IgD-negative memory B cell (primary cell): ENCODE data around the gene MAGI2. TPM values are rescaled to one million over a fixed set of nuclear protein-coding genes. Genes with fewer than 3 reads are reported as not detected.
"Not testable (repeated sequence)": the region's sequence is repeated elsewhere in the genome, so short reads cannot be mapped to it uniquely, and the experiment has no call there.

Source experiments
- H3K27ac Mint-ChIP-seq, 3 donors: one replicate each; pipeline ENCODE4 v1.8.0; 2020 to 2022; ENCODE audit warnings: mild to moderate bottlenecking in 3 of 3, mixed read lengths in 3 of 3, moderate library complexity in 1 of 3
- H3K27me3 Mint-ChIP-seq: one replicate; pipeline ENCODE4 v1.8.0; 2021; ENCODE audit warnings: mixed read lengths
- H3K36me3 Mint-ChIP-seq: one replicate; pipeline ENCODE4 v1.8.0; 2020; ENCODE audit warnings: mild to moderate bottlenecking, mixed read lengths
- H3K4me1 Mint-ChIP-seq, 3 donors: one replicate each; pipeline ENCODE4 v1.8.0; 2020 to 2022; ENCODE audit warnings: mixed read lengths in 3 of 3, mild to moderate bottlenecking in 1 of 3
- H3K4me3 Mint-ChIP-seq, 4 donors: one replicate each; pipeline ENCODE4 v1.8.0; 2020 to 2022; ENCODE audit warnings: mild to moderate bottlenecking in 4 of 4, mixed read lengths in 4 of 4, moderate library complexity in 3 of 4
- H3K9me3 Mint-ChIP-seq, 3 donors: one replicate each; pipeline ENCODE4 v1.8.0; 2020 to 2021; ENCODE audit warnings: mixed read lengths in 3 of 3, mild to moderate bottlenecking in 1 of 3
- polyA plus RNA-seq: library from polyadenylated mRNA; unstranded; fragments of 300-500 nt; fragmentation: Illumina TruSeq; gene quantifications from one replicate; pipeline ENCODE4 v1.2.3, GENCODE V29; 2021

MAGI2 gene
- polyA plus RNA-seq, 1 donor from 2014 or later = not detected

GRCh38 chr7:79096361-79096805 lies 357.1 kb downstream of the MAGI2 start:
- no peak overlapping the region for H3K27ac Mint-ChIP-seq
- peaks cover 2 to 4% (median 3%) of the 10 kb centered on the region in 3 donors for H3K9me3 Mint-ChIP-seq
- H3K4me1 Mint-ChIP-seq = no peaks in the 10 kb centered on the region
- H3K4me3 Mint-ChIP-seq = no peak overlapping the region
- no peaks in the 10 kb centered on the region for H3K36me3 Mint-ChIP-seq
- H3K27me3 Mint-ChIP-seq = no peaks in the 10 kb centered on the region

DNA sequence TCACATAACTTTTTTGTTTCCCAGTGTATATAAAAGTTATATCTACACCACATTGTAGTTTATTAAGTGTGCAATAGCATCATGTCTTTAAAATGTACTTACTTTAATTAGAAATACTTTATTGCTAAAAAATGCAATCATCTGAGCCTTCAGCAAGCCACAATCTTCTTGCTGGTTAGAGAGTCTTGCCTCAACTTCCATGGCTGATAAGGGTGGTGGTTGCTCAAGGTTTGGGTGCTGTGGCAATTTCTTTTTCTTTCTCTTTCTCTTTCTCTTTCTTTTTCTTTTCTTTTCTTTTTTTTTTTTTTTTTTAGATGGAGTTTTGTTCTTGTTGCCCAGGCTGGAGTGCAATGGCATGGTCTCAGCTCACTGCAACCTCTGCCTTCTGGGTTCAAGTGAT lies 360.0 kb downstream of the MAGI2 start:
- no peak overlapping the region for H3K4me3 Mint-ChIP-seq
- no peaks in the 10 kb centered on the region for H3K36me3 Mint-ChIP-seq
- no peaks in the 10 kb centered on the region for H3K27me3 Mint-ChIP-seq
- no peaks in the 10 kb centered on the region for H3K4me1 Mint-ChIP-seq
- no peak overlapping the region for H3K27ac Mint-ChIP-seq
- H3K9me3 Mint-ChIP-seq = peaks cover 0 to 3% (median 3%) of the 10 kb centered on the region in 3 donors

- no peaks in the 10 kb centered on the region for H3K4me1 Mint-ChIP-seq
- H3K9me3 Mint-ChIP-seq = peaks cover 0 to 3% (median 3%) of the 10 kb centered on the region in 3 donors
- H3K4me3 Mint-ChIP-seq = no peak overlapping the region
- no peaks in the 10 kb centered on the region for H3K36me3 Mint-ChIP-seq
- no peaks in the 10 kb centered on the region for H3K27me3 Mint-ChIP-seq
- no peak overlapping the region for H3K27ac Mint-ChIP-seq
Measured at GRCh38 chr7:79091661-79092060, 361.8 kb downstream of the MAGI2 start.

GRCh38 chr7:79091011-79091410 lies 362.5 kb downstream of the MAGI2 start:
- peaks cover 0 to 3% (median 1%) of the 10 kb centered on the region in 3 donors for H3K9me3 Mint-ChIP-seq
- H3K4me3 Mint-ChIP-seq = peak overlapping the region in 1 of 4 donors; percentile 38
- H3K27me3 Mint-ChIP-seq = no peaks in the 10 kb centered on the region
- no peak overlapping the region for H3K27ac Mint-ChIP-seq
- no peaks in the 10 kb centered on the region for H3K4me1 Mint-ChIP-seq
- no peaks in the 10 kb centered on the region for H3K36me3 Mint-ChIP-seq

- Mint-ChIP-seq H3K27ac (no peak overlapping the region), H3K9me3 (peaks cover 0 to 4% (median 0%) of the 10 kb centered on the region in 3 donors), H3K27me3 (no peaks in the 10 kb centered on the region), H3K4me3 (no peak overlapping the region), H3K4me1 (no peaks in the 10 kb centered on the region), H3K36me3 (no peaks in the 10 kb centered on the region)
Measured at GRCh38 chr7:79090543-79090942, 362.9 kb downstream of the MAGI2 start.

GRCh38 chr7:79084423-79084822 lies 369.0 kb downstream of the MAGI2 start:
- Mint-ChIP-seq H3K27me3 (no peaks in the 10 kb centered on the region), H3K9me3 (peaks cover 0 to 4% (median 3%) of the 10 kb centered on the region in 3 donors), H3K36me3 (no peaks in the 10 kb centered on the region), H3K4me3 (no peak overlapping the region), H3K4me1 (no peaks in the 10 kb centered on the region), H3K27ac (no peak overlapping the region)

DNA sequence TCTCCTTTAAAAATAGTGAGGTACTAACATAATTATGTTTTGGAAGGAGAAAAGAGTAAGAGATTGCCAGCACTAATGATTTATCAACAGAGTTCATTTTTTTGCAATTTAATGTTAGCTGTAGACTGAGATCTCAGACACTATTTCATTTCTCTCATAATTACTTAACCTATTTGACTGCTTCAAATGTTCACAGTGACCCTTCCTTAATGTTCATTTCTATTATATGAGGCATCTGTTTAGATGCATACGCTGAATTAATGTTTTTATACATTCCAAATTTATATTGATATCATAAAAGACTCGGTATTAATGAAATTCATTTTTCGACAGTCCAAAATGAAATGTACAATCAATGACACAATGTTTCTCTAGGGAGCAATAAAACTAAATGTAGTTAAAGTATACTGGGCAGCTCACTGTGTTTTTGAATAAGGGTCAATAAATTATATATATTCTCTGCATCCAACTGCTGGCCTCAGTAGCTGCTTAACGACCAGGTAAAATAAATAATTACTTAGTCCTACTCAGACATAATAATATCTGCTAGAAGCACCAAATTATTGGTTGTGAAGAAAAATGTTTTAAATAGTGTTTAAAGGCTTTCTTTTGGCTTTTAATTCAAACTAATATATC lies 373.4 kb downstream of the MAGI2 start:
- Mint-ChIP-seq H3K4me3 (no peak overlapping the region), H3K4me1 (no peaks in the 10 kb centered on the region), H3K9me3 (peaks cover 0 to 4% (median 0%) of the 10 kb centered on the region in 3 donors), H3K27ac (no peak overlapping the region), H3K27me3 (no peaks in the 10 kb centered on the region), H3K36me3 (no peaks in the 10 kb centered on the region)

GRCh38 chr7:79078273-79078672 lies 375.2 kb downstream of the MAGI2 start:
- Mint-ChIP-seq H3K9me3 (peaks cover 0 to 4% (median 2%) of the 10 kb centered on the region in 3 donors), H3K27ac (no peak overlapping the region), H3K4me1 (no peaks in the 10 kb centered on the region), H3K4me3 (no peak overlapping the region), H3K27me3 (no peaks in the 10 kb centered on the region), H3K36me3 (no peaks in the 10 kb centered on the region)

DNA sequence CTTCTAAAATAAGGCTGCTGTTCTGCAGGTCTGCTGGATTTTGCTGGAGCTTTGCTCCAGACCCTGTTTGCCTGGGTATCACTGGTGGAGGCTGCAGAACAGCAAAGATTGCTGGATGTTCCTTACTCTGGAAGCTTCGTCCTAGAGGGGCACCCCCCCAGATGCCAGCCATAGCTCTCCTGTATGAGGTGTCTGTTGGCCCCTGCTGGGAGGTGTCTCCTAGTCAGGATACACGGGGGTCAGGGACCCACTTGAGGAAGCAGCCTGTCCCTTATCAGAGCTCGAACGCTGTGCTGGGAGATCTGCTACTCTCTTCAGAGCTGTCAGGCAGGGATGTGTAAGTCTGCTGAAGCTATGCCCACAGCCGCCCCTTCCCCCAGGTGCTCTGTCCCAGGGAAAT lies 382.3 kb downstream of the MAGI2 start:
- not testable (repeated sequence) for H3K4me1 Mint-ChIP-seq, H3K27me3 Mint-ChIP-seq, H3K4me3 Mint-ChIP-seq, H3K27ac Mint-ChIP-seq, H3K9me3 Mint-ChIP-seq, H3K36me3 Mint-ChIP-seq

DNA sequence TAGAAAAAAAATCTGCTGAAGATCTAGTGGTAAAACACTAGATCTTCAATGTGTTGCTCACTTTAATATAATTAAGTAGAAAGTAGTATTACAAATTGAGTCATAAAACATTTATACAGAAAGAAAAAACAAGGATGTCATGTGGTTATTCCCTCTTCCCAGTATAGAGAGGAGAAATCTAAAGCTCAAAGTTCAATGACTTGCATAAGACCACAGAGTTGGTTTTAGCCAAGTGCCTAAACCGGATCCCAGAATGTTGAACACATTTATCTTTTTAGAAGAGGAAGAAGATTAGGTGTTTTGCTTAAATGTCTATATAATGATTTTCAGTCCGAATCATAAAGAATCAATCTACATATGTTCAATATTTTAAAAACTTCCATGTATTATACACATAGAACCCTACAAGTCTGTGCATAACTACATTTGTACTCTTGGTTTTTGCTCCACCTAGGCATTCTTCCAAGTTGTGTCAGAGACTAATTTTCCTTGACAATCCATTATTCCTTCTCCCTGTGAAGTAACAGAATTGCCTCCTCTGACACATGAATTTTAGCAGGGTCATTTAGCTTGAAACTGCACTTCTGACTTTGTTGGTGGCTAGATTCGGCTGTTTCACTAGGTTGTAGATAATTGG lies 389.2 kb downstream of the MAGI2 start:
- no peaks in the 10 kb centered on the region for H3K4me1 Mint-ChIP-seq
- no peaks in the 10 kb centered on the region for H3K36me3 Mint-ChIP-seq
- H3K27me3 Mint-ChIP-seq = no peaks in the 10 kb centered on the region
- no peak overlapping the region for H3K4me3 Mint-ChIP-seq
- H3K9me3 Mint-ChIP-seq = peaks cover 4 to 6% (median 4%) of the 10 kb centered on the region in 3 donors
- H3K27ac Mint-ChIP-seq = no peak overlapping the region

- peaks cover 0 to 4% (median 4%) of the 10 kb centered on the region in 3 donors for H3K9me3 Mint-ChIP-seq
- no peak overlapping the region for H3K27ac Mint-ChIP-seq
- H3K27me3 Mint-ChIP-seq = no peaks in the 10 kb centered on the region
- H3K4me3 Mint-ChIP-seq = no peak overlapping the region
- no peaks in the 10 kb centered on the region for H3K36me3 Mint-ChIP-seq
- no peaks in the 10 kb centered on the region for H3K4me1 Mint-ChIP-seq
Measured at GRCh38 chr7:79063019-79063698, 390.3 kb downstream of the MAGI2 start.

GRCh38 chr7:79060498-79060897 lies 393.0 kb downstream of the MAGI2 start:
- Mint-ChIP-seq H3K4me1 (no peaks in the 10 kb centered on the region), H3K4me3 (no peak overlapping the region), H3K27ac (no peak overlapping the region), H3K9me3 (no peaks in the 10 kb centered on the region), H3K36me3 (no peaks in the 10 kb centered on the region), H3K27me3 (no peaks in the 10 kb centered on the region)

- H3K4me1 Mint-ChIP-seq = peaks cover 0 to 2% (median 0%) of the 10 kb centered on the region in 3 donors
- H3K4me3 Mint-ChIP-seq = no peak overlapping the region
- peaks cover 0 to 2% (median 0%) of the 10 kb centered on the region in 3 donors for H3K9me3 Mint-ChIP-seq
- H3K27ac Mint-ChIP-seq = no peak overlapping the region
- H3K36me3 Mint-ChIP-seq = no peaks in the 10 kb centered on the region
- no peaks in the 10 kb centered on the region for H3K27me3 Mint-ChIP-seq
Measured at GRCh38 chr7:79055722-79056415, 397.6 kb downstream of the MAGI2 start.

- Mint-ChIP-seq H3K27me3 (no peaks in the 10 kb centered on the region), H3K4me3 (no peak overlapping the region), H3K4me1 (peaks cover 0 to 2% (median 0%) of the 10 kb centered on the region in 3 donors), H3K36me3 (no peaks in the 10 kb centered on the region), H3K9me3 (peaks cover 0 to 3% (median 0%) of the 10 kb centered on the region in 3 donors), H3K27ac (no peak overlapping the region)
Measured at GRCh38 chr7:79051915-79052314, 401.6 kb downstream of the MAGI2 start.

DNA sequence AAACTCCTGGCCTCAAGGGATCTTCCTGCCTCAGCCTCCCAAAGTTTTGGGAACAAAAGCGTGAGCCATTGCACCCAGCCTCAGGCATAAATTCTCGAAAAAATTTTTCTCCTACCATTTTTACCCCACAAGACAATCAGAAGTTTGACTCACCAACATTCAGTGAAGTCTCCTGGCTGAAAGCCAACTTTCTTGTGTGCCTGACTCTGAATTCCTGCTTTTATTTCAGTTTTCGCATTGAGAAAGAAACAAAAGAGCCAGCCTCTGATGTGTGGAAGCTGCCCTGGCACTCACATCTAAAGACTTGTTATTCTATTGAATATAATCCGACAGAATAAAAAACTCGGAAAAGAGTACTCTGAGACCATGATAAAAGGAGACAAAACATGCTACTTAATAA lies 402.9 kb downstream of the MAGI2 start:
- no peaks in the 10 kb centered on the region for H3K27me3 Mint-ChIP-seq
- no peaks in the 10 kb centered on the region for H3K36me3 Mint-ChIP-seq
- no peak overlapping the region for H3K4me3 Mint-ChIP-seq
- peaks cover 0 to 2% (median 0%) of the 10 kb centered on the region in 3 donors for H3K4me1 Mint-ChIP-seq
- peaks cover 0 to 3% (median 0%) of the 10 kb centered on the region in 3 donors for H3K9me3 Mint-ChIP-seq
- no peak overlapping the region for H3K27ac Mint-ChIP-seq
